GM06990 (cell line): Measurements from ENCODE around the gene WDPCP.

Source experiments
- DNase-seq: peaks from one replicate; pipeline ENCODE4 v3.0.0-alpha.2; 2011; ENCODE audit not compliant: insufficient read length; ENCODE audit errors: extremely low read depth
- H3K27me3 ChIP-seq: replicated peaks from 2 replicates; pipeline ENCODE4 v1.6.0; 2011; ENCODE audit warnings: low read length; ENCODE audit not compliant: control insufficient read depth, insufficient read depth
- H3K36me3 ChIP-seq: 2 replicates; pipeline ENCODE4 v1.5.1; 2011; ENCODE audit warnings: low read length; ENCODE audit not compliant: control insufficient read depth, insufficient read depth
- H3K4me3 ChIP-seq: replicated peaks from 2 replicates; pipeline ENCODE4 v1.5.1; 2011; ENCODE audit warnings: low read depth, mild to moderate bottlenecking, control low read depth, low read length
- TF ChIP-seq, protein P1 (sequence below): IDR thresholded peaks from 2 replicates; pipeline ENCODE4 v1.5.1; 2011; ENCODE audit warnings: low read length, control low read depth, mild to moderate bottlenecking, inconsistent platforms; ENCODE audit not compliant: insufficient read depth, poor library complexity, severe bottlenecking

The WDPCP gene

DNA sequence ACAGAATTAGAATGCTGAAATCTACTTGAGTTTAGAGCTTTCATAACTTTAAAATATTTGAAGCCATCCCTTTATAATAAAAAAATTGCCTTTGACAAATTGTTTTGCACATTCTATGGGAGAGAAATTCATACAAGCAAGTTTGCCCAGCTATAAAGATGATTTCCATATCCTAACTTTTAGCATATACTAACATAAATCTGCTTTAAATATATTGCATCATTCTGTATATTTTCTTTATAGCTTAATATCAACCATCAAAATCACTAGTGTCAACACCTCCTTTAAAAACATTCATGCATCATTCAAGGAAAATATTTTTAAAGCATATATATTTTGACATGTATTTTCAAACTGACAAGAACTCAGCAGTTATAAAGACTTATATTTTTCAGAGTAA, 49.9 kb downstream of the WDPCP start:
- no peak for DNase-seq
- Histone ChIP-seq H3K4me3 (no peak overlapping the region), H3K36me3 (no peaks in the 10 kb centered on the region), H3K27me3 (no peaks in the 10 kb centered on the region)
- TF ChIP-seq, protein P1, sequence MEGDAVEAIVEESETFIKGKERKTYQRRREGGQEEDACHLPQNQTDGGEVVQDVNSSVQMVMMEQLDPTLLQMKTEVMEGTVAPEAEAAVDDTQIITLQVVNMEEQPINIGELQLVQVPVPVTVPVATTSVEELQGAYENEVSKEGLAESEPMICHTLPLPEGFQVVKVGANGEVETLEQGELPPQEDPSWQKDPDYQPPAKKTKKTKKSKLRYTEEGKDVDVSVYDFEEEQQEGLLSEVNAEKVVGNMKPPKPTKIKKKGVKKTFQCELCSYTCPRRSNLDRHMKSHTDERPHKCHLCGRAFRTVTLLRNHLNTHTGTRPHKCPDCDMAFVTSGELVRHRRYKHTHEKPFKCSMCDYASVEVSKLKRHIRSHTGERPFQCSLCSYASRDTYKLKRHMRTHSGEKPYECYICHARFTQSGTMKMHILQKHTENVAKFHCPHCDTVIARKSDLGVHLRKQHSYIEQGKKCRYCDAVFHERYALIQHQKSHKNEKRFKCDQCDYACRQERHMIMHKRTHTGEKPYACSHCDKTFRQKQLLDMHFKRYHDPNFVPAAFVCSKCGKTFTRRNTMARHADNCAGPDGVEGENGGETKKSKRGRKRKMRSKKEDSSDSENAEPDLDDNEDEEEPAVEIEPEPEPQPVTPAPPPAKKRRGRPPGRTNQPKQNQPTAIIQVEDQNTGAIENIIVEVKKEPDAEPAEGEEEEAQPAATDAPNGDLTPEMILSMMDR = no peak

DNA sequence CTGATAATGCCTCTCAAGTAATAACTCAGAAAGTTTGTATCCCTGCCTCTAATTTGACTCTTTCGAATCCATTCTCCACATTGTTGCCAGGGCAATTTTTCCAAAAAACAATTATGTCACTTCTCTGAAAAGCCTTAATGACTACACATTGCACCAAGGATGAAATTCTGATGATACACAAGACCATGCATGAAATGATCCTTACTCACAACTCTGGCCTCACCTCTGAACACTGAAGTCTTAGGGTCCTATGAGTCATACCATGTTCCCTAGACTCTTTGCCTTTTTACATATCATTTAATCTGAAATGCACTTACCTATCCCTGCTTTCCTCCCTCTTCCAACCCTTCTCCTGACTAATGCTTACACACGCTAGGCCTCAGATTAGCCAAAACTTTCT, 51.0 kb downstream of the WDPCP start:
- Histone ChIP-seq H3K27me3 (no peaks in the 10 kb centered on the region), H3K36me3 (no peaks in the 10 kb centered on the region), H3K4me3 (no peak overlapping the region)
- no peak for DNase-seq
- TF ChIP-seq, protein P1 = no peak

DNA sequence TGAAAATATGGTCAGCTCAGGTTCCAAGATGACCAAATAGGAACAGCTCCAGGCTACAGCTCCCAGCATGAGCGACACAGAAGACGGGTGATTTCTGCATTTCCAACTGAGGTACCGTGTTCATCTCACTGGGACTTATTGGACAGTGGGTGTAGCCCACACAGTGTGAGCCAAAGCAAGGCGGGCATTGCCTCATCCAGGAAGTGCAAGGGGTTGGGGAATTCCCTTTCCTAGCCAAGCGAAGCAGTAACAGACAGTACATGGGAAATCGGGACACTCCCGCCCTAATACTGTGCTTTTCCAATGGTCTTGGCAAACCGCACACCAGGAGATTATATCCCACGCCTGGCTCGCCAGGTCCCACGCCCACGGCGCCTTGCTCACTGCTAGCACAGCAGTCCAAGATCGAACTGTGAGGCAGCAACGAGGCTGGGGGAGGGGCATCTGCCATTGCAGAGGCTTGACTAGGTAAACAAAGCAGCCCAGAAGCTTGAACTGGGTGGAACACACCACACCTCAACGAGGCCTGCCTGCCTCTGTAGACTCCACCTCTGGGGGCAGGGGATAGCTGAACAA, 57.5 kb downstream of the WDPCP start:
- DNase-seq = no peak
- no peaks in the 10 kb centered on the region for H3K36me3 ChIP-seq
- H3K4me3 ChIP-seq = no peak overlapping the region
- no peaks in the 10 kb centered on the region for H3K27me3 ChIP-seq
- TF ChIP-seq, protein P1 = no peak

DNA sequence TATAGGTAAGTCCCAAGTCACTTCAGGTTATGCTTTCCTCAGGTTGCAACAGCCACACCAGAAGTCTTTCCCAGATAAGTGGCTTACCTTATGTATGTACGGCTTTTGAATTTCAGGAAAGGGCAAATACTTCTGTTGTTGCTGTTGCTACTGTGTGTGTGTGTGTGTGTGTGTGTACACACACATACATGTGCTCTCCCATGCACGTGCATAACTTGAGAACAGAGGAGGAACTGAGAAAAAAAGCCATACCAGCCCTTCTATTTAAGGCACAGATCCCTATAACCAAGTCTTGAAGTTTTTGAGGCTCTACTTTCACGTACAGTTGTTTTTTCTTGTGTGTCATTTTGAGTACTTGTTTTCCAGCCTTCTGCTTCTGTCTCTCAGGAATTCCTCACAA, 62.4 kb downstream of the WDPCP start:
- TF ChIP-seq, protein P1 = no peak
- no peak overlapping the region for H3K4me3 ChIP-seq
- no peaks in the 10 kb centered on the region for H3K36me3 ChIP-seq
- DNase-seq = no peak
- no peaks in the 10 kb centered on the region for H3K27me3 ChIP-seq

DNA sequence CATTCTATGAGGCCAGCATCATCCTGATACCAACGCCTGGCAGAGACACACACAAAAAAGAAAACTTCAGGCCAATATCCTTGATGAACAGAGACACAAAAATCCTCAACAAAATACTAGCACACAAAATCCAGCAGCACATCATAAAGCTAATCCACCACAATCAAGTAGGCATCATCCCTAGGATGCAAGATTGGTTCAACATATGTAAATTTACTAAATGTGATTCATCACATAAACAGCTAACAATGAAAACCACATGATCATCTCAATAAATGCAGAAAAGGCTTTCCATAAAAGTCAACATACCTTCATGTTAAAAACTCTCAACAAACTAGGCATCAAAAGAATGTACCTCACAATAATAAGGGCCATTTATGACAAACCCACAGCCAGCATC, 65.3 kb downstream of the WDPCP start:
- Histone ChIP-seq H3K4me3 (no peak overlapping the region), H3K27me3 (no peaks in the 10 kb centered on the region), H3K36me3 (no peaks in the 10 kb centered on the region)
- no peak for DNase-seq
- TF ChIP-seq, protein P1 = no peak

DNA sequence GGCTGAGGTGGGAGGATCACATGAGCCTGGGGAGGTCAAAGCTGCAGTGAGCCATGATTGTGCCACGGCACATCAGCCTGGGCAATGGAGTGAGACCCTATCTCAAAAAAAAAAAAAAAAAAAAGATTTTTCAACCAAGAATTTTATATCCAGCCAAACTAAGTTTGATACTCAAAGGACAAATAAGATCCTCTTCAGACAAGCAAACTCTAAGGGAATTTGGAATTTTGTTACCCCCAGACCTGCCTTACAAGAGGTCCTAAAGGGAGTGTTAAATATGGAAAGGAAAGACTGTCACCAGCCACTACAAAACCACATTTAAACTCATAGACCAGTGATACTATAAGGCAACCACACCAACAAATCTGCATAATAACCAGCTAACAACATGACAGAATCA, 67.5 kb downstream of the WDPCP start:
- no peaks in the 10 kb centered on the region for H3K36me3 ChIP-seq
- DNase-seq = no peak
- TF ChIP-seq, protein P1 = no peak
- no peak overlapping the region for H3K4me3 ChIP-seq
- H3K27me3 ChIP-seq = no peaks in the 10 kb centered on the region
